Measurements from ENCODE around the gene SH3BP1.
A peak's percentile ranks its signal among the peaks of the same experiment; 100 is the strongest.

The SH3BP1 gene

GRCh38 chr22:37639771-37640590 is 512 bp downstream of the SH3BP1 start:
- Mint-ChIP-seq H3K27me3 (ENCODE audit: low read depth, poor library complexity) (no peaks in the 10 kb centered on the region), H3K4me1 (peaks cover 57% of the 10 kb centered on the region), H3K9me3 (no peaks in the 10 kb centered on the region), H3K4me3 (peak overlapping the region; percentile 85), H3K36me3 (ENCODE audit: low read depth) (peaks cover 8% of the 10 kb centered on the region), H3K27ac (no peak overlapping the region)
- peak; percentile 48 for DNase-seq
- no peak for TF ChIP-seq CTCF (IDR thresholded peaks at IDR 0.05)

GRCh38 chr22:37640591-37641560 is 1.4 kb downstream of the SH3BP1 start:
- H3K4me3 Mint-ChIP-seq, result peak overlapping the region; percentile 85
- H3K27ac Mint-ChIP-seq, result no peak overlapping the region

GRCh38 chr22:37641561-37641949 is 2.1 kb downstream of the SH3BP1 start:
- peaks cover 41% of the 10 kb centered on the region for H3K4me1 Mint-ChIP-seq
- DNase-seq, result no peak
- TF ChIP-seq CTCF (IDR thresholded peaks at IDR 0.05), result no peak
- no peaks in the 10 kb centered on the region for H3K27me3 Mint-ChIP-seq (ENCODE audit: low read depth, poor library complexity)
- no peak overlapping the region for H3K27ac Mint-ChIP-seq
- peaks cover 13% of the 10 kb centered on the region for H3K36me3 Mint-ChIP-seq (ENCODE audit: low read depth)
- no peaks in the 10 kb centered on the region for H3K9me3 Mint-ChIP-seq
- H3K4me3 Mint-ChIP-seq, result peak overlapping the region; percentile 13

More at GRCh38 chr22:37640591-37641560, 1.4 kb downstream of the SH3BP1 start:
- TF ChIP-seq CTCF (IDR thresholded peaks at IDR 0.05), result no peak
- Mint-ChIP-seq H3K36me3 (ENCODE audit: low read depth) (peaks cover 13% of the 10 kb centered on the region), H3K9me3 (no peaks in the 10 kb centered on the region), H3K27me3 (ENCODE audit: low read depth, poor library complexity) (no peaks in the 10 kb centered on the region), H3K4me1 (peaks cover 48% of the 10 kb centered on the region)
- no peak for DNase-seq

GRCh38 chr22:37643225-37643847 is 3.9 kb downstream of the SH3BP1 start:
- H3K27ac Mint-ChIP-seq, result peak overlapping the region; percentile 91
- no peaks in the 10 kb centered on the region for H3K27me3 Mint-ChIP-seq (ENCODE audit: low read depth, poor library complexity)
- H3K4me1 Mint-ChIP-seq, result peaks cover 24% of the 10 kb centered on the region
- DNase-seq, result peak; percentile 95
- peak; percentile 91 for TF ChIP-seq CTCF (IDR thresholded peaks at IDR 0.05)
- H3K9me3 Mint-ChIP-seq, result no peaks in the 10 kb centered on the region
- H3K4me3 Mint-ChIP-seq, result no peak overlapping the region
- H3K36me3 Mint-ChIP-seq (ENCODE audit: low read depth), result peaks cover 15% of the 10 kb centered on the region

- Mint-ChIP-seq H3K4me1 (peaks cover 7% of the 10 kb centered on the region), H3K27ac (no peak overlapping the region), H3K27me3 (ENCODE audit: low read depth, poor library complexity) (no peaks in the 10 kb centered on the region), H3K4me3 (no peak overlapping the region), H3K9me3 (no peaks in the 10 kb centered on the region), H3K36me3 (ENCODE audit: low read depth) (peaks cover 34% of the 10 kb centered on the region)
- no peak for DNase-seq
- TF ChIP-seq CTCF (IDR thresholded peaks at IDR 0.05), result no peak
Observed at GRCh38 chr22:37647317-37647716, 7.8 kb downstream of the SH3BP1 start.
